HCT116 (cell line): ENCODE measurements around the gene HERC2. TPM values are rescaled to one million over a fixed set of nuclear protein-coding genes. Genes with fewer than 3 reads are reported as not detected.

Experiments
- ATAC-seq: fragments of 200-7000 bp; cut with Tn5 transposase; 2 replicates; pipeline ENCODE4 v1.9.1; 2020; ENCODE audit warnings: mild to moderate bottlenecking, moderate library complexity
- BruUV-seq: library from RNA; stranded (reverse); fragments of 400-500 nt; replicated peaks from 2 replicates; lab custom pipeline; 2021; lab: Mats Ljungman, UMichigan
- CTCF ChIA-PET: fragments of 300-600 bp; sonication (Branson Sonifier 250); formaldehyde crosslinking; loops from one replicate; lab custom pipeline; 2021; ENCODE audit warnings: antibody characterized with exemption; lab: Charles Lee
- POLR2A ChIA-PET: fragments of 300-600, 350-600 bp; sonication (Branson Sonifier 250); formaldehyde crosslinking; loops from one replicate; lab custom pipeline; 2021; ENCODE audit warnings: antibody characterized with exemption; lab: Charles Lee
- RAD21 ChIA-PET, 2 experiments: fragments of 300-600 bp; sonication (Branson Sonifier 250); formaldehyde crosslinking; loops; one replicate each; lab custom pipeline; 2023; ENCODE audit warnings: low total read pairs in 2 of 2; ENCODE audit not compliant: uncharacterized antibody in 2 of 2, unreplicated experiment in 2 of 2, low non-redundant PET in 1 of 2; lab: Charles Lee
- DNase-seq: peaks from one replicate; pipeline ENCODE4 v3.0.0-alpha.2; 2010; ENCODE audit warnings: low read depth, low spot score
- H2AFZ ChIP-seq: fragments of 200-600 bp; shearing (Covaris generic), sonication (generic); 2 replicates; pipeline ENCODE4 v1.6.1; 2017; ENCODE audit warnings: low read depth, mixed run types, mixed read lengths, antibody characterized with exemption, low read length; ENCODE audit not compliant: poor library complexity, severe bottlenecking
- H3K27ac ChIP-seq: 2 replicates; pipeline ENCODE4 v1.5.1; 2012; ENCODE audit warnings: low read depth, low read length
- H3K27me3 ChIP-seq: fragments of 200-600 bp; sonication (generic); 2 replicates; pipeline ENCODE4 v1.6.1; 2016; ENCODE audit warnings: mixed run types, low read length, mixed read lengths; ENCODE audit not compliant: insufficient read depth
- H3K36me3 ChIP-seq, 2 experiments: fragments of 200-500 bp in 1 of 2; fragments of 200-600 bp in 1 of 2; sonication (Bioruptor generic) in 1 of 2; sonication (generic) in 1 of 2; 2 replicates each; pipeline versions ENCODE4 v1.5.1 to v1.6.1; 2014 to 2016; ENCODE audit warnings: low read length in 2 of 2, inconsistent platforms in 1 of 2, mixed read lengths in 1 of 2, mixed run types in 1 of 2; ENCODE audit not compliant: insufficient read depth in 2 of 2, control insufficient read depth in 1 of 2
- H3K4me1 ChIP-seq, 2 experiments: fragments of 200-600 bp in 1 of 2; sonication (generic) in 1 of 2; 2 replicates each; pipeline versions ENCODE4 v1.5.1 to v1.6.1; 2012 to 2017; ENCODE audit warnings: low read length in 2 of 2, inconsistent platforms in 1 of 2, mild to moderate bottlenecking in 1 of 2, mixed read lengths in 1 of 2, mixed run types in 1 of 2, moderate library complexity in 1 of 2; ENCODE audit not compliant: insufficient read depth in 2 of 2, control insufficient read depth in 1 of 2
- H3K4me2 ChIP-seq: fragments of 200-600 bp; sonication (generic); 2 replicates; pipeline ENCODE4 v1.6.1; 2017; ENCODE audit warnings: mixed run types, low read length, mixed read lengths
- H3K4me3 ChIP-seq, 2 experiments: fragments of 200-600 bp in 1 of 2; sonication (generic) in 1 of 2; replicated peaks in 1 of 2; 2 replicates each; pipeline ENCODE4 v1.5.1; 2011 to 2016; ENCODE audit warnings: low read length in 2 of 2, control low read depth in 1 of 2, low read depth in 1 of 2, mild to moderate bottlenecking in 1 of 2, mixed read lengths in 1 of 2, mixed run types in 1 of 2
- H3K79me2 ChIP-seq: fragments of 200-600 bp; sonication (generic); 2 replicates; pipeline ENCODE4 v1.6.1; 2017; ENCODE audit warnings: mild to moderate bottlenecking, mixed run types, low read length, moderate library complexity, mixed read lengths; ENCODE audit not compliant: insufficient read depth
- H3K9ac ChIP-seq: fragments of 200-600 bp; sonication (generic); 2 replicates; pipeline ENCODE4 v1.6.1; 2016; ENCODE audit warnings: low read length, mixed read lengths
- H3K9me2 ChIP-seq: fragments of 200-600 bp; sonication (generic), shearing (Covaris generic); 2 replicates; pipeline ENCODE4 v1.6.1; 2017; ENCODE audit warnings: mixed run types, mild to moderate bottlenecking, moderate library complexity; ENCODE audit not compliant: insufficient read depth
- H3K9me3 ChIP-seq, 2 experiments: fragments of 200-500 bp in 1 of 2; fragments of 200-600 bp in 1 of 2; sonication (Bioruptor generic) in 1 of 2; sonication (generic) in 1 of 2; 2 replicates each; pipeline ENCODE4 v1.6.1; 2014 to 2017; ENCODE audit warnings: low read length in 2 of 2, mixed read lengths in 2 of 2, inconsistent platforms in 1 of 2, low read depth in 1 of 2, mild to moderate bottlenecking in 1 of 2, mixed run types in 1 of 2, moderate library complexity in 1 of 2; ENCODE audit not compliant: control insufficient read depth in 1 of 2, insufficient read depth in 1 of 2
- H4K20me1 ChIP-seq: fragments of 200-600 bp; sonication (generic), shearing (Covaris generic); 2 replicates; pipeline ENCODE4 v1.6.1; 2017; ENCODE audit warnings: mixed run types, mild to moderate bottlenecking, moderate library complexity; ENCODE audit not compliant: insufficient read depth
- CBX3 ChIP-seq: IDR thresholded peaks from 2 replicates; pipeline ENCODE4 v1.6.1; 2012; ENCODE audit warnings: low read depth
- CTCF ChIP-seq, 3 experiments: fragments of 200-600 bp in 1 of 3; sonication (generic) in 1 of 3; IDR thresholded peaks in 2 of 3; conservative IDR thresholded peaks in 1 of 3; 2 replicates each; pipeline ENCODE4 v1.5.1; 2012 to 2017; ENCODE audit warnings: low read depth in 2 of 3, low read length in 2 of 3, antibody characterized with exemption in 1 of 3, borderline replicate concordance in 1 of 3, control low read depth in 1 of 3, mild to moderate bottlenecking in 1 of 3, mixed read lengths in 1 of 3, mixed run types in 1 of 3, moderate library complexity in 1 of 3; ENCODE audit not compliant: insufficient read depth in 1 of 3
- ELF1 ChIP-seq: IDR thresholded peaks from 2 replicates; pipeline ENCODE4 v1.6.1; 2012; ENCODE audit warnings: low read depth, borderline replicate concordance
- EZH2phosphoT487 ChIP-seq: fragments of 200-600 bp; IDR thresholded peaks from 2 replicates; pipeline ENCODE4 v1.6.1; 2018; ENCODE audit warnings: antibody characterized with exemption, borderline replicate concordance
- JUND ChIP-seq: IDR thresholded peaks from 2 replicates; pipeline ENCODE4 v1.6.1; 2012
- POLR2A ChIP-seq: IDR thresholded peaks from 2 replicates; pipeline ENCODE4 v1.7.0; 2011; ENCODE audit warnings: borderline replicate concordance; ENCODE audit not compliant: insufficient read depth, insufficient read length; ENCODE audit errors: extremely low read depth
- RAD21 ChIP-seq: IDR thresholded peaks from 2 replicates; pipeline ENCODE4 v1.6.1; 2012; ENCODE audit warnings: low read depth, mild to moderate bottlenecking
- REST ChIP-seq: IDR thresholded peaks from 2 replicates; pipeline ENCODE4 v1.6.1; 2012; ENCODE audit warnings: low read depth
- SIN3A ChIP-seq: IDR thresholded peaks from 2 replicates; pipeline ENCODE4 v1.6.1; 2012; ENCODE audit warnings: low read depth
- SRF ChIP-seq: IDR thresholded peaks from 2 replicates; pipeline ENCODE4 v1.6.1; 2012; ENCODE audit warnings: low read depth
- TCF7L2 ChIP-seq: IDR thresholded peaks from 2 replicates; pipeline ENCODE4 v1.7.0; 2011; ENCODE audit warnings: borderline replicate concordance, inconsistent platforms; ENCODE audit not compliant: insufficient read depth, insufficient read length; ENCODE audit errors: extremely low read depth
- YY1 ChIP-seq: IDR thresholded peaks from 2 replicates; pipeline ENCODE4 v1.6.1; 2011; ENCODE audit warnings: low read length, low read depth, moderate library complexity, mild to moderate bottlenecking; ENCODE audit not compliant: insufficient replicate concordance; ENCODE audit errors: extremely low read depth
- ZNF274 ChIP-seq: fragments of 200-500 bp; sonication (Bioruptor generic); IDR thresholded peaks from 2 replicates; pipeline ENCODE4 v1.6.1; 2014; ENCODE audit warnings: mild to moderate bottlenecking, low read depth, low read length, inconsistent platforms
- intact Hi-C: fragments of 100-400 bp; cut with micrococcal nuclease; formaldehyde crosslinking; loops from 2 replicates; pipeline ENCODE4 v1.10.0; 2022
- total RNA-seq: library from RNA; stranded (reverse); gene quantifications from one replicate; pipeline ENCODE4 v1.2.1, GENCODE V29; 2021; ENCODE audit not compliant: unreplicated experiment
- TF ChIP-seq, protein P1 (sequence below): IDR thresholded peaks from 2 replicates; pipeline ENCODE4 v1.6.1; 2012

Gene HERC2
- total RNA-seq, 1 experiment from 2014 or later, result 55.5 TPM

DNA sequence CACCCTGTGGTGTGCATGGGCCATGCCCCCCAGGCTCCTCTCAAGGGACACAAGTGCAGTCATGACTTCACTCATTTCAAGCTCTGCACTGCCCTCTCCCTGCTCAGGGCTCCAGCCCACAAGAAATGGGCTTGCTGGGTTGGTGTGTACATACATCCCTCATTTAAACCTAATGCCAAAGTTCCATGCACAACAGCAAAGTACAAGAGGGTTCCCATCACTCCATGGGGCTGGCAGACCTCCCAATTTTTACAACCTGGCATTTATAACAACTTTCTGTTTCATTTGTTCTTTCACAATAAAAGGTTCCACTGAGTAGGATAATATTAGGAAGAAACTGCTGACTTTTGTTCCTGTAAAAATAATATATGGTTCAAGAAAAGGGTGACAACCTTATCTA is 54.3 kb downstream of the HERC2 start (continued):
- no peak for TF ChIP-seq CTCF (IDR thresholded peaks at IDR 0.05 in 2 of 3, conservative IDR thresholded peaks at IDR 0.05 in 1 of 3; ENCODE audit: borderline replicate concordance in 1 of 3, insufficient read depth in 1 of 3, low read depth in 2 of 3, low read length in 2 of 3)
- TF ChIP-seq ELF1, result no peak
- TF ChIP-seq ZNF274, result no peak

GRCh38 chr15:28265334-28266019 is 56.5 kb downstream of the HERC2 start:
- Histone ChIP-seq H3K4me3 (no peak overlapping the region), H3K9ac (no peak overlapping the region), H2AFZ (no peak overlapping the region), H3K9me2 (no peaks in the 10 kb centered on the region), H3K27me3 (no peaks in the 10 kb centered on the region), H3K36me3 (peaks cover 28 to 34% of the 10 kb centered on the region in 2 experiments), H4K20me1 (no peaks in the 10 kb centered on the region), H3K79me2 (peaks cover 20% of the 10 kb centered on the region; the same call in 1 of the 2 replicates), H3K4me1 (no peaks in the 10 kb centered on the region), H3K4me2 (no peak overlapping the region), H3K27ac (no peak overlapping the region), H3K9me3 (no peaks in the 10 kb centered on the region)
- DNase-seq, result no peak
- no peak for TF ChIP-seq CBX3
- no peak for TF ChIP-seq POLR2A
- no peak for TF ChIP-seq CTCF (IDR thresholded peaks at IDR 0.05 in 2 of 3, conservative IDR thresholded peaks at IDR 0.05 in 1 of 3; ENCODE audit: borderline replicate concordance in 1 of 3, insufficient read depth in 1 of 3, low read depth in 2 of 3, low read length in 2 of 3)
- TF ChIP-seq, protein P1, sequence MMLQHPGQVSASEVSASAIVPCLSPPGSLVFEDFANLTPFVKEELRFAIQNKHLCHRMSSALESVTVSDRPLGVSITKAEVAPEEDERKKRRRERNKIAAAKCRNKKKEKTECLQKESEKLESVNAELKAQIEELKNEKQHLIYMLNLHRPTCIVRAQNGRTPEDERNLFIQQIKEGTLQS, result no peak
- TF ChIP-seq SRF, result no peak
- TF ChIP-seq YY1, result no peak
- TF ChIP-seq RAD21, result no peak
- TF ChIP-seq EZH2phosphoT487, result no peak
- no peak for TF ChIP-seq JUND
- no peak for TF ChIP-seq ZNF274
- TF ChIP-seq TCF7L2, result no peak
- no peak for TF ChIP-seq REST
- no peak for TF ChIP-seq SIN3A
- no peak for ATAC-seq
- intact Hi-C loops, result no loop called here
- POLR2A ChIA-PET, result no interaction called here
- RAD21 ChIA-PET, result no interaction called here
- CTCF ChIA-PET, result no interaction called here
- BruUV-seq, result no TSS peak
